T1000 (cell line): ENCODE measurements around the gene ERBIN.
"Not testable (repeated sequence)": the region's sequence is repeated elsewhere in the genome, so short reads cannot be mapped to it uniquely, and the experiment has no call there.

Source experiments
- DNase-seq: peaks from one replicate; lab custom pipeline; 2025; ENCODE audit warnings: mixed read lengths; lab: John Stamatoyannopoulos, UW

ERBIN gene

GRCh38 chr5:66004216-66004615, 77.8 kb downstream of the ERBIN start:
- DNase-seq: no peak

- DNase-seq: no peak
Measured at GRCh38 chr5:66009277-66009676, 82.9 kb downstream of the ERBIN start.

DNA sequence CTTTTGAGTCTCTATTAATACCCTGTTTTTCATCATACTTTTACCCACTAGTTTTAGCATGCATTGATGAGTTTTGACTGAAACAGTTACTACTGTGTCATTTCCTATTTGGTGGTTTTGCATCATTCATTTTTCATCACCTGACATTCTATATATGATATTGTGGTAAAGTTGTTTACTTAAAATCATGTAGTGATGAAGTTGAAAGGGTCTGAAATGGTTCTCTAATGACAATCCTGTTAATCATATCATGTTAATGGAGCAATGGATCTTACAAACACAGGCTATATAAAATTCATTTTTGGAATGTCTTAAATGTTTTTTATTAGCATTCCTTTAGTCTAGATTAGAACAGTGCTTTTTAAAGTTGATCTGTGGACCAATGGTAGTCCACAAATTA, 84.1 kb downstream of the ERBIN start:
- no peak for DNase-seq

GRCh38 chr5:66012271-66012670, 85.9 kb downstream of the ERBIN start:
- no peak for DNase-seq

GRCh38 chr5:66013397-66013796, 87.0 kb downstream of the ERBIN start:
- no peak for DNase-seq

DNA sequence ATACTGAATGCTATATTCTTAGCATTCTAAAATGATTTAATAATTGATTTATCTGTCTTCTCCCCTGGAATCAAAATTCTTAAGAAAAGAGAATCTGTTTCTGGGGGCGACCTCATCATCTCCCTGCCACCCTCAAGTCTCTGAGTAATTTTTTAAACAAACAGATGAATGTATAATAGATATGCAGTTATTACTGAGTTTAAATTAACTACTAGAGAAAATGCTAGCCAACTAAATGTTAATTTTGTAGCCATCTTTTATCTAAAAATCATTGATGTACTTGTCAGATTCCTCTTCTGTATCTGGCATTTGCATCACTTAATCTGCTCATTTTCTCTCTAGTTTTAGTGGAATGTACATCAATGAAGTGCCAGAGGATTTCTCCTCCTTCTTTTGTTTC, 87.5 kb downstream of the ERBIN start:
- no peak for DNase-seq

DNA sequence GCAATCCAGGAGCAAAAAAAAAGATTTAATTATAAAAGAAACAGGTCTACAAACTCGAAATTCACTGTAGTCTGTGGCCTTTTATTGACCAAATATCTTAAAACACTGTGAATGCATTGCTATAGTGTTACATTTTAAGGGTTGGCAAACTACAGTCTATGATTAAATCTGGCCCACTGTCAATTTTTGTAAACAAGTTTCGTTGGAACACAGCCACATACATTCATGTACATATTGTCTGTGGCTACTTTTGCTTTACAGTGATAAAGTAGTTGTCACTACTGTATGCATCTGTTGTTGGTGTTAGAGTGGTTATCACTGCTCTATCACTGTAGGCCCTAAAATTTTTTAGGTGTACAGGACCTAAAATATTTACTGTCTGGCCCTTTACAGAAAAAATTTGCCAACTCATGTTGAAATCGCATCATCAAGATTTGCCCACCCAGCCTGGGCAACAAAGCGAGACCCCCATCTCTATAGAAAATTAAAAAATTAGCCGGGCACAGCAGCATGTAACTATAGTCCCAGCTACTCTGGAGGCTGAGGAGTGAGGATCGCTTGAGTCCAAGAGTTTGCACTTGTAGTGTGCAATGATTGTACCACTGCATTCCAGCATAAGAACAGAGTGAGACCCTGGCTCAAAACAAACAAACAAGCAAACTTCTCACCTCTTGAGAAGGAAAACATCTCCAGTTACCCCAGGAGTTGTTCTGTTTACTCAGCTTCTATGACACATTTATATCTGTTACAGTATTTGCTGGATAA, 89.0 kb downstream of the ERBIN start:
- no peak for DNase-seq

GRCh38 chr5:66021585-66021984, 95.2 kb downstream of the ERBIN start:
- no peak for DNase-seq

GRCh38 chr5:66039296-66039695, 112.9 kb downstream of the ERBIN start:
- DNase-seq: no peak

DNA sequence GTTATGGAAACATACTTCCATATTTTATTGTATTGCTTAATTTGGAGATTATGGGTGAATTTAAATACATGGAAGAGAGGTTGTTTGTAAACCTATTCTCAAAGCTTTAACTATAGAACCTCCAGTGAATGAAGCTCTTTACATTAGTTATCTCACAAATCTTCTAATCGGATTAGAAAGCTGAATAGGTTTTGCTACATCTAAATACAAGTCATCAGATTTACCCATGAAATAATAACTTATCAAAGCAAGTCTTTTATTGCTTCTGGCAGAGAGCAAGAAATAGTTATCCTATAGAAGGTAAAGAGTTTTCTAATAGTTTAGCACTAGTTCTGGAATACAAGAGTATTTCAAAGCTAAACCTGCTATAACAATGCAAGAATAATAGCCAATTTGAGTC, 113.3 kb downstream of the ERBIN start:
- DNase-seq: no peak

DNA sequence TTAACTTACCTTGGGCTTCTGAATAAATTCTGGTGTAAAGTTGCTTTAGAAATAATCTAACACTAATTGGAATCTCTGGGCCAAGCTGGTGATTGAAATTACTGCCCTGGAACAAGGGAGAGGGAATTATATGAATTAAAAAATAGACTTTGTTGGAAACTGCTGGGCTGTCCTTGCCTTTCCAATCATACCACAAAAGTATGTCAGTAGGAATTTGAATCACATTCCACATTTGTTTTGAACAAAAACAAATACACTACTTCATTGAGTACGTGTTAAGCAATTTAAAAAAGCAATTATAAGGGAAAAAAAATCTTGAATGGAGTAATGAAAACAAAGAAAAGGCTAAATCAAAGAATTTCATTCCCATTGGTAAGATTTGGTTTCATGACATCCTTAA, 115.3 kb downstream of the ERBIN start:
- DNase-seq: no peak

GRCh38 chr5:66057239-66057638, 130.9 kb downstream of the ERBIN start:
- DNase-seq: no peak

- not testable (repeated sequence) for DNase-seq
Measured at GRCh38 chr5:66061320-66061719, 134.9 kb downstream of the ERBIN start.

- not testable (repeated sequence) for DNase-seq
Measured at GRCh38 chr5:66063061-66063460, 136.7 kb downstream of the ERBIN start.

- no peak for DNase-seq
Measured at GRCh38 chr5:66066826-66067225, 140.5 kb downstream of the ERBIN start.

DNA sequence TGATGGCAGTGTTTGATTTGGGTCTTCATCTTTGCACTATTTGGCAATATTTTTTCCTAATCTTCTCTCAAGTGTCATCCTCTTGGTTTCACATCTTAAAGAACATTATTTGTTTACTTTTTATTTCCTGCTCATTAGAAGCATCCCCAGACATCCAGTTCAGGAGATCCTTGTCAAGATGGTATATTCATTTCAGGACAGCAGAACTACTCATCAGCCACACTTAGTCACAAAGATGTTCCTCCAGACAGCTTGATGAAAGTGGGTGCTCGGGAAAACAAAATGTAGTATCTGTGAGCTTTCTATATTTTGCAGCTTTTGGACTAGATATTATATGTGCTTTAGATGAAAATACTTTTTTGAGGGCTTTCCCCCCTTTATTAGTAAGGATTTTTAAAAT, 145.7 kb downstream of the ERBIN start:
- DNase-seq: no peak

- DNase-seq: no peak
Measured at GRCh38 chr5:66074901-66075300, 148.5 kb downstream of the ERBIN start.

DNA sequence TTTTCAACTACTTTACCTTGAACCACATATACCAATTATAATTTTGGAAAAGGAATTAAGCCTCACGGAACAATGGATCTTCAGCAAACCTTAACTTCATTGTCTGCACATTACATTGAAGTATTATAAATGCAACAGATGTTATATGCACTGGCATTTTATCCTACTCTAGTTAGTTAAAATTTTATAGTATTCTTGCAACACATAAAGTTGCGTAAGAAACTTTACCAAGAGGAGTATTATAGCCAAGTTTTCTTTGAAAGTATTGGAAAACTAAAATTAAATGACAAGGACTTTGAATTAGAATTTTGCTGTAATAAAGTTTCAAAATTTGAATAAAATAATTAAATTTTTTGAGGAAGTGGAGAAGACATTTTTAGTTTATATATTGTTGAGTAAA, 154.3 kb downstream of the ERBIN start:
- DNase-seq: no peak

GRCh38 chr5:66089384-66089783, 163.0 kb downstream of the ERBIN start:
- no peak for DNase-seq

- DNase-seq: no peak
Measured at GRCh38 chr5:66100851-66101250, 174.5 kb downstream of the ERBIN start.

DNA sequence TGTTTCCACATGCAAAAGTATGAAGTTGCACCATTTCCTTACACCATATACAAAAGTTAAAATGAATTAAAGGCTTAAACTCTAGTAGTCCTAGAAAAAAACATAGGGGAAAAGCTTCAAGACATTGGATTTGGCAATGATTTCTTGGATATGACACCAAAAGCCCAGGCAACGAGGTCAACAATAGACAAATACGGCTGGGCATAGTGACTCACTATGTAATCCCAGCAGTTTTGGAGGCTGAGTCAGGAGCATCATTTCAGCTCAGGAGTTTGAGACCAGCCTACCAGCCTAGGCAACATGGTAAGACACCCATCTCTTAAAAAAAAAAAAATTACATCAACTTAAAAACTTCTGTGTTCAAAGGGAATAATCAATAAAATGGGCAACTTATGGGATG, 186.8 kb downstream of the ERBIN start:
- DNase-seq: no peak

- no peak for DNase-seq
Measured at GRCh38 chr5:66118304-66118703, 191.9 kb downstream of the ERBIN start.

GRCh38 chr5:66122379-66123034, 196.1 kb downstream of the ERBIN start:
- no peak for DNase-seq

DNA sequence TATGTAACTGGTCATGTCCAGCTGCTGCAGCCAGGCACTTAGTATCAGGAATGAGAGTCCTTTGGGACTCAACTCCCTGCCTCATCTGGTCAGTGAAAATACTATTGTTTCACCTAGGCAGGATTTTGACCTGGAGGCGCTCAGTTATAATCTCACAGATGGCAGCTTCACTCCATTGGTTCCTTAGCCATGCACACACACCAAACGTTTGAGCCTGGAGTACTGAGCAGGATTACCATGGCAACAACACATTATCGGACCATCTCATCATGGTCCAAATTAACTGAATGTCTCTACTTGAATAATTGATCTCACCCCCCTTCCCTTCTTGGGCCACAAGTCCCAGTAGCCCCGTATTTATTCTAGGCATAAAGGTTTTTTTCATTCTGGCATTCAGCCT, 202.8 kb downstream of the ERBIN start:
- no peak for DNase-seq
